Measurements from ENCODE around the gene DDX24.

DDX24 gene

DNA sequence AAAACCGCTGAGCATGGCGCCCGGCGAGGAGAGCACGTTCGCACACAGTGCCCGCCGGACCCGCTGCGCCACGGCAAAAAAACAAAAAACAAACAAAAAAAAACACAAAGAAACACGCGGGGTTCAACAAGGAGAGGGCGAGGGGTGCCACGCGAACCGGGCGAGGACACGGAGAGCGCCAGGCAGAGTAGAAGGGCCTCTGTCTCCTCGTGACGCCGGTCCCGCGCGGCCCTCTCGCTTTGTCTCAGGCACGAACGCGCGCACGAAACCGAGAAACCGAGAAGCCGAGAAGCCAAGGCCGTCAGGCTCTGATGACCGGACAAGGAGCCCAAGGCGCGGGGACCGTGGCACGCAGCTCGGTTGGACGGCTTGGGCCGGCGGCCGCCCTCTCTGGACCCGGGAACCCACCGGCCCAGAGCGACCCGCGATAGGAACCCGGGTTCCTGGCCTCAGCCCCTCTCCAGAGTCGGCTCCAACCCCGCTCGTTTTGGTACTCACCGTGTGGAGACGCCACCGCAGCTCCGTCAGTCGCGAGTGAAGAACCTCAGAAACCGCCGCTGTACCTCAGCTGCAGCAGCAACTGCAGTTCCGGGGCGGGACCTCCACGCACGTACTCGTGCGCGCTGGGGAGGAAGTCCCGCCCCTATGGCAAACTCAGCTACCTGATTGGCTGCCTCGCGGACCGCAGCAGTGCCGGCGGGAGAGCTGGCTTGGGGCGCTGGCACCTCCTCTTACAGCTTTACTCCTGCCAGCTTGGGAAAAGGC is at the start of gene DDX24, which contains the start of gene IFI27L1:
Gene DDX24, minus strand, starts transcription at position 582 of the 765 bp plus-strand sequence. CDS start 1,460 bp downstream, outside the sequence.
Gene IFI27L1, plus strand, starts transcription at position 690 of the 765 bp plus-strand sequence. CDS start 15,628 bp downstream, outside the sequence.
- no peak for TF ChIP-seq CTCF (IDR thresholded peaks at IDR 0.05; ENCODE audit: low read depth, low read length, missing control alignments)
- H3K4me3 ChIP-seq (ENCODE audit: low read depth, low read length): peak within 1 kb of the TSS; percentile 95
- peak; percentile 85 for DNase-seq (ENCODE audit: low read depth)

DNA sequence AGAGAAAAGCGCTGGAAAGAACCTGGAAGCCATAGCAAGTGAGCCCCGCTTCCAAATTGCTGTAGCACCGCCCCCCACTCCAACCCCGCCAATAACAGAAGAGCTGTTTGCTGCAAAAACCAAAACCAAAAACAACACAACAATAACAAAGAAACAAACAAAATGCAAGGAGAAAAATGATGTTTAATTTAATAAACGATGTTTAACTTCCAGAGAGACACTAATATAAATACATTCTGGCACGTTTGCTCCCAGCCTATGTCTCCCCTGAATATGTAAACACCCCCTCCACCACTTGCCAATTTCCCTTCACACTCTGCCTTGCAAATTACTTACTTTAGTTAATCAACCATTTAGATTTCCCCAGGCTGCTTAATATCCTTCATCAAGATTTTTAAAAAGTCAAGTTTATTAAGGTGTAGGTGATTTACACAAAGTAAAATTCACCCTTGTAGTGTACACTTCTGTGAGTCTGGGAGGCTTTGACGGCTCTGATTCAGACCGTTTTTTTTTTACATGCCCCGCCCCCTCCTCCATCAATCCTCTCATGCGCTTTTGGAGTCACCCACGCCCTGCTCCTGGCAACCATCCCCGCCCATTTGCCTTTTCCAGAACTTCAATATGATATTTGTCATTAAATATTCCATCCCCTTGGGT is 48.9 kb upstream of the DDX24 start:
- TF ChIP-seq CTCF (IDR thresholded peaks at IDR 0.05; ENCODE audit: low read depth, low read length, missing control alignments): no peak
- peak overlapping the region; percentile 62 for H3K4me3 ChIP-seq (ENCODE audit: low read depth, low read length)
- DNase-seq (ENCODE audit: low read depth): no peak

DNA sequence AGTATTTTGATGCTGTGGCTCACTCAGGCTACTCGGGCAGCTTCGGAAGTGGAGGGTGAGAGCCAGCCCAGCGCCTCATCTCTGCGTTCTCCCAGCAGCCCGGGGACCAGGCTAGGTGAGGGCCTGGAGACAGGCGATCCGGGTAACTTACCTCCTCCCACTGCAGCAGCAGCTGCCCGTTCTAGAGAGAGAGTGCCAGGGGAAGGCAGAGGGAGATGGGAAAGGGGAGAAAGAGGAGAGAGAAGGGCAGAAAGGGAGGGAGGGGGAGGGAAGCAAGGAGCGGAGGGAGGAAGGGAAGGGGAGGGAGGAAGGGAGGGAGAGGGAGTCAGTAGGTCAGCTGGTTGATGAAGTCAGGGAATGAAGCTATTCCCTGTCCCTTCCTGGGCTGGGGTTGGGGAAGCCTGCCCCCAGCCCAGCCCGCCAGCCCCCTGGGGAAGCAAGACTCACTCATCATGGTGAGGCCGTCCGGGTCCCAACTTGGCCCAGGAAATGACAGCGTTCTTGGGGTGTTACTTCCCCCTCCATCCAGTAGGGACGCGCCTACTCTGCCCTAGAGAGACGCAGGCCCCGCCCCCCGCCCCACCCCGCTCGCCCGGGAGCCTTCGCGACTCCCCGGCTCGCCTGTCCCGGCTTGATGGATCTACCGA is 48.2 kb upstream of the DDX24 start, which contains the start of gene IFI27L2:
Gene IFI27L2, minus strand, starts transcription at position 494 of the 647 bp plus-strand sequence. Its CDS starts 40 bp downstream, at position 454.
- H3K4me3 ChIP-seq (ENCODE audit: low read depth, low read length): peak within 1 kb of the TSS; percentile 62
- TF ChIP-seq CTCF (IDR thresholded peaks at IDR 0.05; ENCODE audit: low read depth, low read length, missing control alignments): peak; percentile 49
- peak; percentile 38 for DNase-seq (ENCODE audit: low read depth)

GRCh38 chr14:94128216-94128839 is 47.3 kb upstream of the DDX24 start:
- TF ChIP-seq CTCF (IDR thresholded peaks at IDR 0.05; ENCODE audit: low read depth, low read length, missing control alignments): no peak

DNA sequence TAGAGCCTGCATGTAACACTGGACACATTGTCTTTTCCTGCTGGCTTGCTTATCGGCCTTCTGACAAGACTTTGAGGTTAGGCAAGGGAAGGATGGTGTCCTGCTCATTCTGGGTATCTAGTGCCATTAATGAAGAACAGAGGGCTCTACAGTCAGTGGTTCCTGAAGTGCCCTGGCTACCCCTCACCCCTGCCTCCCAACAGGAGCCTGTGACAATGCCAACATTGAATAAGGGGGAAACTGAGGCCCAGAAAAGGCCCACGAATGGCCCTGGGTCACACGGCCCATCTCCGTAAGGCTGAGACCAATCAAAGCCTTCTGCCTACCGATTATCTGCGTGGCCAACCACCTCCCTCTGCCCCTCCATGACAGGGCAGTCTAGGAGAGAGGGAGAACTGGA is 46.3 kb upstream of the DDX24 start:
- no peak overlapping the region for H3K4me3 ChIP-seq (ENCODE audit: low read depth, low read length)
- no peak for DNase-seq (ENCODE audit: low read depth)
- TF ChIP-seq CTCF (IDR thresholded peaks at IDR 0.05; ENCODE audit: low read depth, low read length, missing control alignments): no peak

More at GRCh38 chr14:94128216-94128839, 47.3 kb upstream of the DDX24 start:
- DNase-seq (ENCODE audit: low read depth): no peak
- peak overlapping the region; percentile 62 for H3K4me3 ChIP-seq (ENCODE audit: low read depth, low read length)

GRCh38 chr14:94126800-94127199 is 45.8 kb upstream of the DDX24 start:
- DNase-seq (ENCODE audit: low read depth): no peak
- no peak overlapping the region for H3K4me3 ChIP-seq (ENCODE audit: low read depth, low read length)
- no peak for TF ChIP-seq CTCF (IDR thresholded peaks at IDR 0.05; ENCODE audit: low read depth, low read length, missing control alignments)

Measured in GM12864 (cell line).